Lower lobe of right lung (tissue), 2 donors: Measurements from ENCODE around the gene SAA1. TPM values are rescaled to one million over a fixed set of nuclear protein-coding genes. Genes with fewer than 3 reads are reported as not detected.

Source experiments
- ATAC-seq, 2 donors: fragments of 200-7000 bp; cut with Tn5 transposase; one replicate each; pipeline ENCODE4 v1.9.1; 2020 to 2022; ENCODE audit warnings: mild to moderate bottlenecking in 2 of 2, moderate library complexity in 2 of 2
- DNase-seq: peaks from one replicate; pipeline ENCODE4 v3.0.0-alpha.2; 2020
- H3K27ac ChIP-seq: fragments of 200-600 bp; one replicate; pipeline ENCODE4 v1.8.0; 2022
- H3K27me3 ChIP-seq: fragments of 200-600 bp; one replicate; pipeline ENCODE4 v1.8.0; 2022; ENCODE audit warnings: low read depth
- H3K36me3 ChIP-seq: fragments of 200-600 bp; one replicate; pipeline ENCODE4 v1.8.0; 2022; ENCODE audit warnings: mild to moderate bottlenecking
- H3K4me1 ChIP-seq: fragments of 200-600 bp; one replicate; pipeline ENCODE4 v1.8.0; 2022
- H3K4me3 ChIP-seq: fragments of 200-600 bp; one replicate; pipeline ENCODE4 v1.8.0; 2022; ENCODE audit warnings: mild to moderate bottlenecking
- H3K9me3 ChIP-seq: fragments of 200-600 bp; one replicate; pipeline ENCODE4 v1.8.0; 2022
- CTCF ChIP-seq: fragments of 200-600 bp; IDR thresholded peaks from one replicate; pipeline ENCODE4 v1.8.0; 2022; ENCODE audit warnings: antibody characterized with exemption, mild to moderate bottlenecking
- intact Hi-C: fragments of 100-400 bp; cut with DNase I; formaldehyde crosslinking; loops from one replicate; pipeline ENCODE4 v1.11.0; 2022
- long read RNA-seq: library from polyadenylated mRNA; unstranded; transcript quantifications from one replicate; pipeline ENCODE4 v2.0.0, GENCODE V29; 2021
- total RNA-seq: library from RNA; stranded (reverse); fragmentation: NEBNext Ultra II Directional; extraction: Animal tissue kit (Norgen Biotek cat#: 25700); gene quantifications from one replicate; pipeline ENCODE4 v1.2.1, GENCODE V29; 2021
- donor health status: DM: no; HTN: yes; CAD: no; lungs with severe emphysema.

SAA1 gene
- 36.7 TPM for total RNA-seq
- long read RNA-seq, transcript SAA1-201 (4 exons, 615 nt): major isoform, 16 of 17 reads
- long read RNA-seq, partial matches to known transcripts: 0 of 17 reads
- long read RNA-seq, other reads (novel, unspliced or antisense): 0 of 17 reads

GRCh38 chr11:18265949-18266348, at the start of gene SAA1:
TSS of gene SAA1 (plus strand) at chr11:18266264. CDS start at chr11:18266888, 624 bp downstream.
- no peak for TF ChIP-seq CTCF
- no peak for DNase-seq

GRCh38 chr11:18221274-18221876, 44.7 kb upstream of the SAA1 start:
- Histone ChIP-seq H3K27ac (no peak overlapping the region), H3K9me3 (no peaks in the 10 kb centered on the region), H3K36me3 (no peaks in the 10 kb centered on the region), H3K4me1 (no peaks in the 10 kb centered on the region), H3K4me3 (no peak overlapping the region), H3K27me3 (no peaks in the 10 kb centered on the region)
- TF ChIP-seq CTCF: no peak
- intact Hi-C loops: no loop called here
- ATAC-seq (peak in 1 of 2 donors; percentile 17), DNase-seq (no peak)

More at GRCh38 chr11:18265949-18266348, at the start of gene SAA1:
- peak in 1 of 2 donors; percentile 45 for ATAC-seq
- intact Hi-C loops: no loop called here
- Histone ChIP-seq H3K4me1 (peaks cover 5% of the 10 kb centered on the region), H3K27ac (no peak within 1 kb of the TSS), H3K36me3 (no peaks in the 10 kb centered on the region), H3K9me3 (no peaks in the 10 kb centered on the region), H3K4me3 (no peak within 1 kb of the TSS), H3K27me3 (no peaks in the 10 kb centered on the region)

GRCh38 chr11:18222814-18223421, 43.1 kb upstream of the SAA1 start:
- no peaks in the 10 kb centered on the region for H3K9me3 ChIP-seq
- no peak overlapping the region for H3K27ac ChIP-seq
- intact Hi-C loops: no loop called here
- no peaks in the 10 kb centered on the region for H3K27me3 ChIP-seq
- H3K4me1 ChIP-seq: no peaks in the 10 kb centered on the region
- H3K4me3 ChIP-seq: no peak overlapping the region
- no peak for ATAC-seq
- no peak for TF ChIP-seq CTCF
- DNase-seq: no peak
- no peaks in the 10 kb centered on the region for H3K36me3 ChIP-seq

- Histone ChIP-seq H3K27me3 (no peaks in the 10 kb centered on the region), H3K4me3 (no peak overlapping the region), H3K4me1 (no peaks in the 10 kb centered on the region), H3K9me3 (no peaks in the 10 kb centered on the region), H3K36me3 (no peaks in the 10 kb centered on the region), H3K27ac (no peak overlapping the region)
- ATAC-seq (no peak), DNase-seq (no peak)
- no peak for TF ChIP-seq CTCF
- intact Hi-C loops: no loop called here
Measured at GRCh38 chr11:18223591-18224387, 42.3 kb upstream of the SAA1 start.

- Histone ChIP-seq H3K4me1 (no peaks in the 10 kb centered on the region), H3K36me3 (no peaks in the 10 kb centered on the region), H3K9me3 (no peaks in the 10 kb centered on the region), H3K4me3 (no peak overlapping the region), H3K27ac (no peak overlapping the region), H3K27me3 (no peaks in the 10 kb centered on the region)
- intact Hi-C loops: no loop called here
- TF ChIP-seq CTCF: no peak
- DNase-seq: no peak
- no peak for ATAC-seq
Measured at GRCh38 chr11:18225913-18226312, 40.2 kb upstream of the SAA1 start.
